HG02678 (cell line): Measurements from ENCODE around the gene VCAN.
A peak's percentile ranks its signal among the peaks of the same experiment; 100 is the strongest.
"Not testable (repeated sequence)": the region's sequence is repeated elsewhere in the genome, so short reads cannot be mapped to it uniquely, and the experiment has no call there.

Source experiments
- ATAC-seq: cut with Tn5 transposase; IDR thresholded peaks from one replicate; pipeline ENCODE4 v1.9.1; 2021; ENCODE audit warnings: mild to moderate bottlenecking, moderate library complexity; ENCODE audit not compliant: unreplicated experiment

Gene VCAN

GRCh38 chr5:83471405-83472212, at the start of gene VCAN:
TSS of gene VCAN (plus strand) at chr5:83471744. CDS start at chr5:83483519, 11,775 bp downstream.
- no peak for ATAC-seq

GRCh38 chr5:83422284-83422683, 49.3 kb upstream of the VCAN start:
- no peak for ATAC-seq

- ATAC-seq, result peak; percentile 60
These were observed 44.7 kb upstream of the VCAN start for GRCh38 chr5:83426855-83427254.

GRCh38 chr5:83428126-83428525, 43.4 kb upstream of the VCAN start:
- ATAC-seq, result no peak

GRCh38 chr5:83428890-83429289, 42.7 kb upstream of the VCAN start:
- no peak for ATAC-seq

- peak; percentile 67 for ATAC-seq
These were observed 41.2 kb upstream of the VCAN start for GRCh38 chr5:83430130-83431010.

GRCh38 chr5:83433891-83434290, 37.7 kb upstream of the VCAN start:
- ATAC-seq, result no peak

- no peak for ATAC-seq
These were observed 36.6 kb upstream of the VCAN start for GRCh38 chr5:83434946-83435345.

- ATAC-seq, result no peak
These were observed 35.3 kb upstream of the VCAN start for GRCh38 chr5:83436276-83436675.

- ATAC-seq, result not testable (repeated sequence)
These were observed 33.8 kb upstream of the VCAN start for GRCh38 chr5:83437697-83438096.

GRCh38 chr5:83440826-83441225, 30.7 kb upstream of the VCAN start:
- no peak for ATAC-seq

- peak; percentile 95 for ATAC-seq
These were observed 29.8 kb upstream of the VCAN start for GRCh38 chr5:83441747-83442146.

- ATAC-seq, result no peak
These were observed 28.0 kb upstream of the VCAN start for GRCh38 chr5:83443534-83443933.

- no peak for ATAC-seq
These were observed 27.1 kb upstream of the VCAN start for GRCh38 chr5:83444445-83444844.

GRCh38 chr5:83446253-83446947, 25.1 kb upstream of the VCAN start:
- no peak for ATAC-seq

GRCh38 chr5:83447533-83447932, 24.0 kb upstream of the VCAN start:
- ATAC-seq, result no peak

GRCh38 chr5:83450183-83450966, 21.2 kb upstream of the VCAN start:
- no peak for ATAC-seq

- no peak for ATAC-seq
These were observed 20.6 kb upstream of the VCAN start for GRCh38 chr5:83450967-83451248.

GRCh38 chr5:83451955-83452354, 19.6 kb upstream of the VCAN start:
- no peak for ATAC-seq

- no peak for ATAC-seq
These were observed 17.6 kb upstream of the VCAN start for GRCh38 chr5:83453937-83454336.

- no peak for ATAC-seq
These were observed 7.3 kb upstream of the VCAN start for GRCh38 chr5:83464261-83464660.
